MCF 10A (cell line): Measurements from ENCODE around the gene WDR83. TPM values are rescaled to one million over a fixed set of nuclear protein-coding genes. Genes with fewer than 3 reads are reported as not detected.
A peak's percentile ranks its signal among the peaks of the same experiment; 100 is the strongest.

Experiments
- BruUV-seq: library from RNA; stranded (reverse); fragments of 400-500 nt; replicated peaks from 2 replicates; lab custom pipeline; 2021; lab: Mats Ljungman, UMichigan
- CTCF ChIA-PET: fragments of 300-600 bp; sonication (Branson Sonifier 250); formaldehyde crosslinking; extraction: SDS; loops from one replicate; lab custom pipeline; 2021; ENCODE audit warnings: antibody characterized with exemption, inconsistent platforms; lab: Yijun Ruan, JAX
- POLR2A ChIA-PET: fragments of 300-600, 350-650 bp; sonication (Branson Sonifier 250); formaldehyde crosslinking; extraction: SDS; loops from one replicate; lab custom pipeline; 2020; ENCODE audit warnings: antibody characterized with exemption, inconsistent platforms; lab: Yijun Ruan, JAX
- DNase-seq: peaks from one replicate; pipeline ENCODE4 v3.0.0-alpha.2; 2018; ENCODE audit not compliant: unreplicated experiment
- H3K27ac Mint-ChIP-seq: one replicate; pipeline ENCODE4 v1.8.0; 2022; ENCODE audit warnings: mild to moderate bottlenecking, low read depth, mixed read lengths; ENCODE audit not compliant: unreplicated experiment
- H3K27me3 Mint-ChIP-seq: one replicate; pipeline ENCODE4 v1.8.0; 2022; ENCODE audit warnings: mixed read lengths; ENCODE audit not compliant: insufficient read depth, unreplicated experiment
- H3K36me3 Mint-ChIP-seq: one replicate; pipeline ENCODE4 v1.8.0; 2022; ENCODE audit warnings: mild to moderate bottlenecking, moderate library complexity, mixed read lengths; ENCODE audit not compliant: insufficient read depth, unreplicated experiment
- H3K4me1 Mint-ChIP-seq: one replicate; pipeline ENCODE4 v1.8.0; 2022; ENCODE audit warnings: mixed read lengths; ENCODE audit not compliant: insufficient read depth, unreplicated experiment
- H3K4me3 Mint-ChIP-seq: one replicate; pipeline ENCODE4 v1.8.0; 2022; ENCODE audit warnings: mild to moderate bottlenecking, moderate library complexity, mixed read lengths; ENCODE audit not compliant: unreplicated experiment
- H3K9me3 Mint-ChIP-seq: one replicate; pipeline ENCODE4 v1.8.0; 2022; ENCODE audit warnings: mixed read lengths; ENCODE audit not compliant: unreplicated experiment
- intact Hi-C: fragments of 100-400 bp; cut with micrococcal nuclease; formaldehyde crosslinking; loops from 2 replicates; pipeline ENCODE4 v1.14.1; 2022
- total RNA-seq: library from RNA; stranded (reverse); gene quantifications from 2 replicates; pipeline ENCODE4 v1.2.3, GENCODE V29; 2022
- TF ChIP-seq, protein P1 (sequence below): fragments of 200-600 bp; IDR thresholded peaks from one replicate; pipeline ENCODE4 v1.8.0; 2022; ENCODE audit warnings: antibody characterized with exemption, mild to moderate bottlenecking; ENCODE audit not compliant: unreplicated experiment

The WDR83 gene
- total RNA-seq, 1 experiment from 2014 or later = 11.7 TPM

- peak overlapping the region; percentile 96 for H3K4me3 Mint-ChIP-seq
- ChIA-PET CTCF (interaction anchor here (0.6 to 3.8 kb wide), 9 partner anchors 8 to 1004 kb away, joined by 3 to 32 read pairs (median 3); partner anchors contain the start of gene TRIR), POLR2A (interaction anchor here (0.6 to 6.5 kb wide), 20 partner anchors 13 to 1344 kb away, joined by 3 to 235 read pairs (median 4); partner anchors contain the start of genes DHPS, FBXW9, GADD45GIP1 and GET3)
- peaks cover 12% of the 10 kb centered on the region for H3K4me1 Mint-ChIP-seq
- H3K9me3 Mint-ChIP-seq = no peaks in the 10 kb centered on the region
- H3K27ac Mint-ChIP-seq = peak overlapping the region; percentile 96
- peaks cover 61% of the 10 kb centered on the region for H3K36me3 Mint-ChIP-seq
- peak; percentile 56 for DNase-seq
- no peaks in the 10 kb centered on the region for H3K27me3 Mint-ChIP-seq
- no TSS peak for BruUV-seq
- intact Hi-C loops = loop anchor here (5.0 kb wide), 1 partner anchor 70 kb away; the partner anchor contains the start of gene JUNB
- TF ChIP-seq, protein P1, sequence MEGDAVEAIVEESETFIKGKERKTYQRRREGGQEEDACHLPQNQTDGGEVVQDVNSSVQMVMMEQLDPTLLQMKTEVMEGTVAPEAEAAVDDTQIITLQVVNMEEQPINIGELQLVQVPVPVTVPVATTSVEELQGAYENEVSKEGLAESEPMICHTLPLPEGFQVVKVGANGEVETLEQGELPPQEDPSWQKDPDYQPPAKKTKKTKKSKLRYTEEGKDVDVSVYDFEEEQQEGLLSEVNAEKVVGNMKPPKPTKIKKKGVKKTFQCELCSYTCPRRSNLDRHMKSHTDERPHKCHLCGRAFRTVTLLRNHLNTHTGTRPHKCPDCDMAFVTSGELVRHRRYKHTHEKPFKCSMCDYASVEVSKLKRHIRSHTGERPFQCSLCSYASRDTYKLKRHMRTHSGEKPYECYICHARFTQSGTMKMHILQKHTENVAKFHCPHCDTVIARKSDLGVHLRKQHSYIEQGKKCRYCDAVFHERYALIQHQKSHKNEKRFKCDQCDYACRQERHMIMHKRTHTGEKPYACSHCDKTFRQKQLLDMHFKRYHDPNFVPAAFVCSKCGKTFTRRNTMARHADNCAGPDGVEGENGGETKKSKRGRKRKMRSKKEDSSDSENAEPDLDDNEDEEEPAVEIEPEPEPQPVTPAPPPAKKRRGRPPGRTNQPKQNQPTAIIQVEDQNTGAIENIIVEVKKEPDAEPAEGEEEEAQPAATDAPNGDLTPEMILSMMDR = no peak
These were observed 55.3 kb downstream of the WDR83 start for GRCh38 chr19:12721656-12722565.

- Mint-ChIP-seq H3K27me3 (no peaks in the 10 kb centered on the region), H3K36me3 (peaks cover 53% of the 10 kb centered on the region), H3K4me3 (peak overlapping the region; percentile 96), H3K9me3 (no peaks in the 10 kb centered on the region), H3K4me1 (peaks cover 12% of the 10 kb centered on the region), H3K27ac (peak overlapping the region; percentile 96)
- CTCF ChIA-PET = interaction anchor here (0.6 to 3.8 kb wide), 13 partner anchors 9 to 799 kb away, joined by 3 to 32 read pairs (median 4); partner anchors contain the start of genes GET3 and TRIR
- TF ChIP-seq, protein P1 = no peak
- TSS peak; percentile 95 for BruUV-seq
- peak; percentile 100 for DNase-seq
- POLR2A ChIA-PET = interaction anchor here (0.7 to 6.5 kb wide), 21 partner anchors 12 to 1345 kb away, joined by 3 to 235 read pairs (median 5); partner anchors contain the start of genes BEST2, DHPS, DNASE2 and FBXW9
- intact Hi-C loops = loop anchor here (5.0 kb wide), 1 partner anchor 70 kb away; the partner anchor contains the start of gene JUNB
These were observed 56.2 kb downstream of the WDR83 start for GRCh38 chr19:12722566-12723380.

GRCh38 chr19:12723381-12723640, 56.7 kb downstream of the WDR83 start:
- CTCF ChIA-PET = interaction anchor here (0.6 to 3.8 kb wide), 12 partner anchors 11 to 800 kb away, joined by 3 to 32 read pairs (median 4); partner anchors contain the start of genes GET3 and TRIR

More at GRCh38 chr19:12723381-12723640, 56.7 kb downstream of the WDR83 start:
- H3K4me3 Mint-ChIP-seq = peak overlapping the region; percentile 96
- H3K4me1 Mint-ChIP-seq = peaks cover 12% of the 10 kb centered on the region
- H3K9me3 Mint-ChIP-seq = no peaks in the 10 kb centered on the region
- peak overlapping the region; percentile 68 for H3K27ac Mint-ChIP-seq
- H3K36me3 Mint-ChIP-seq = peaks cover 51% of the 10 kb centered on the region
- intact Hi-C loops = loop anchor here (5.0 kb wide), 1 partner anchor 69 kb away; the partner anchor contains the start of gene JUNB
- H3K27me3 Mint-ChIP-seq = no peaks in the 10 kb centered on the region
- BruUV-seq = no TSS peak
- TF ChIP-seq, protein P1 = no peak
- POLR2A ChIA-PET = interaction anchor here (0.7 to 6.5 kb wide), 18 partner anchors 11 to 429 kb away, joined by 3 to 235 read pairs (median 5); partner anchors contain the start of genes BEST2, DHPS, DNASE2 and FBXW9
- peak; percentile 27 for DNase-seq
